ENCODE results near the gene ANKFN1.

Gene ANKFN1

GRCh38 chr17:56441308-56441707 is 288.0 kb downstream of the ANKFN1 start:
- Histone ChIP-seq H3K9me3 (ENCODE audit: control insufficient read depth, insufficient read depth, low read length) (no peaks in the 10 kb centered on the region), H3K4me3 (ENCODE audit: low read length) (no peak overlapping the region), H3K79me2 (ENCODE audit: control insufficient read depth, low read length) (no peaks in the 10 kb centered on the region), H3K4me2 (ENCODE audit: low read length) (no peak overlapping the region), H3K27ac (ENCODE audit: low read depth, low read length) (no peak overlapping the region), H3F3A (ENCODE audit: control insufficient read depth, insufficient read depth) (no peaks in the 10 kb centered on the region), H3K27me3 (ENCODE audit: control insufficient read depth, low read length) (no peaks in the 10 kb centered on the region), H3K9me2 (replicated peaks; ENCODE audit: control insufficient read depth, low read length) (no peaks in the 10 kb centered on the region), H4K20me1 (ENCODE audit: control insufficient read depth, insufficient read depth, low read depth, low read length) (no peaks in the 10 kb centered on the region), H3K36me3 (ENCODE audit: control insufficient read depth, low read length) (no peaks in the 10 kb centered on the region), H3K4me1 (ENCODE audit: control insufficient read depth, low read length) (no peaks in the 10 kb centered on the region)
- no peak for TF ChIP-seq EZH2phosphoT487 (IDR thresholded peaks at IDR 0.05; ENCODE audit: borderline replicate concordance, low read length)
- TF ChIP-seq CTCF (IDR thresholded peaks at IDR 0.05; ENCODE audit: low read depth, low read length, poor library complexity, severe bottlenecking), result no peak

- H3K9me3 ChIP-seq (ENCODE audit: control insufficient read depth, insufficient read depth, low read length), result no peaks in the 10 kb centered on the region
- H3F3A ChIP-seq (ENCODE audit: control insufficient read depth, insufficient read depth), result no peaks in the 10 kb centered on the region
- H3K79me2 ChIP-seq (ENCODE audit: control insufficient read depth, low read length), result no peaks in the 10 kb centered on the region
- no peaks in the 10 kb centered on the region for H3K9me2 ChIP-seq (replicated peaks; ENCODE audit: control insufficient read depth, low read length)
- no peaks in the 10 kb centered on the region for H4K20me1 ChIP-seq (ENCODE audit: control insufficient read depth, insufficient read depth, low read depth, low read length)
- no peaks in the 10 kb centered on the region for H3K4me1 ChIP-seq (ENCODE audit: control insufficient read depth, low read length)
- no peak overlapping the region for H3K27ac ChIP-seq (ENCODE audit: low read depth, low read length)
- TF ChIP-seq CTCF (IDR thresholded peaks at IDR 0.05; ENCODE audit: low read depth, low read length, poor library complexity, severe bottlenecking) (no peak), EZH2phosphoT487 (IDR thresholded peaks at IDR 0.05; ENCODE audit: borderline replicate concordance, low read length) (no peak)
- no peaks in the 10 kb centered on the region for H3K27me3 ChIP-seq (ENCODE audit: control insufficient read depth, low read length)
- no peak overlapping the region for H3K4me3 ChIP-seq (ENCODE audit: low read length)
- no peaks in the 10 kb centered on the region for H3K36me3 ChIP-seq (ENCODE audit: control insufficient read depth, low read length)
- H3K4me2 ChIP-seq (ENCODE audit: low read length), result no peak overlapping the region
Observed at GRCh38 chr17:56445692-56446411, 292.6 kb downstream of the ANKFN1 start.

- H3K9me3 ChIP-seq (ENCODE audit: control insufficient read depth, insufficient read depth, low read length), result no peaks in the 10 kb centered on the region
- H3K36me3 ChIP-seq (ENCODE audit: control insufficient read depth, low read length), result no peaks in the 10 kb centered on the region
- no peaks in the 10 kb centered on the region for H3K79me2 ChIP-seq (ENCODE audit: control insufficient read depth, low read length)
- no peak for TF ChIP-seq CTCF (IDR thresholded peaks at IDR 0.05; ENCODE audit: low read depth, low read length, poor library complexity, severe bottlenecking)
- no peak for TF ChIP-seq EZH2phosphoT487 (IDR thresholded peaks at IDR 0.05; ENCODE audit: borderline replicate concordance, low read length)
- no peaks in the 10 kb centered on the region for H4K20me1 ChIP-seq (ENCODE audit: control insufficient read depth, insufficient read depth, low read depth, low read length)
- H3K4me3 ChIP-seq (ENCODE audit: low read length), result no peak overlapping the region
- H3K27ac ChIP-seq (ENCODE audit: low read depth, low read length), result no peak overlapping the region
- no peaks in the 10 kb centered on the region for H3K27me3 ChIP-seq (ENCODE audit: control insufficient read depth, low read length)
- no peaks in the 10 kb centered on the region for H3K9me2 ChIP-seq (replicated peaks; ENCODE audit: control insufficient read depth, low read length)
- no peaks in the 10 kb centered on the region for H3K4me1 ChIP-seq (ENCODE audit: control insufficient read depth, low read length)
- H3F3A ChIP-seq (ENCODE audit: control insufficient read depth, insufficient read depth), result no peaks in the 10 kb centered on the region
- H3K4me2 ChIP-seq (ENCODE audit: low read length), result no peak overlapping the region
Observed at GRCh38 chr17:56447171-56447570, 293.9 kb downstream of the ANKFN1 start.

Data from DOHH2 (cell line).